HG02884 (cell line): ENCODE data around the gene CFAP46.
"Not testable (repeated sequence)": the region's sequence is repeated elsewhere in the genome, so short reads cannot be mapped to it uniquely, and the experiment has no call there.

ENCODE experiments used
- ATAC-seq: cut with Tn5 transposase; IDR thresholded peaks from one replicate; pipeline ENCODE4 v1.9.1; 2021; ENCODE audit warnings: mild to moderate bottlenecking, moderate library complexity; ENCODE audit not compliant: unreplicated experiment

CFAP46 gene

DNA sequence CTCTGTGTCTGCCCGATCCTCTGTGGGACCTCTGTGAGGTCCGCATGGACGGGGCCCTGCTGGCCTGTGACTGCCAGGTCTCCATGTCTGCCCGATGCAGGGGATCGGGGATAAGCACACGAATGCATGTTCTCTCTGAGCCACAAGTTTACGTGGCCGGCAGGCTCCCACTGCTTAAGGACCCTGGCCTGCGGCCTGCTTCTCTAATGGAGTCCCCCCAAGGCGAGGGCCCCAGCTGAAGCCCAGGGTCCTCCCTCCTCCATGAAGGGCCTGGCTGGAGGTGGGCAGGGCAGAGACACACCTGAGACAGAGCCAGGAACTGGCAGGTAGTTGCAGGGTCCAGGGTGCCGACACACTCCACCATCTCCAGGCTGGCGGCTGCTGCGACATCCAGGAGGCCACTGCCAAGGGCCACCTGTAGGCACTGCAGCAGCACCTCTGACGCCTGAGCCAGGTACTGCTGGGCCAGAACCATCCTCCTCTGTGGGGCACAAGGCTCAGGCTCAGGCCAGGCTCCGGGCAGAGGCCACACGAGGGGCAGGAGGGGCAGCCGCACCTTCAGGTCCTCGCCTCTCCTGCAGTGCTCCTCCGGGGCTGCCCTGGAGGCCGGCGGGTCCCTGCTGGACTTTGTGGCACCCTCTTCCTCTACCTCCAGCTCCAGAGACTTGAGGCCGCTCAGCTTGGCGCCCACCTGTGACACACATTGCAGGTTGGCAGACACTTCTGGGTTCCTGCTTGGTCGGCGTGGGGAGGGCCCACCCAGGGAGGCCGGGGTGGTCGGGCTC is 95.5 kb downstream of the CFAP46 start:
- no peak for ATAC-seq

DNA sequence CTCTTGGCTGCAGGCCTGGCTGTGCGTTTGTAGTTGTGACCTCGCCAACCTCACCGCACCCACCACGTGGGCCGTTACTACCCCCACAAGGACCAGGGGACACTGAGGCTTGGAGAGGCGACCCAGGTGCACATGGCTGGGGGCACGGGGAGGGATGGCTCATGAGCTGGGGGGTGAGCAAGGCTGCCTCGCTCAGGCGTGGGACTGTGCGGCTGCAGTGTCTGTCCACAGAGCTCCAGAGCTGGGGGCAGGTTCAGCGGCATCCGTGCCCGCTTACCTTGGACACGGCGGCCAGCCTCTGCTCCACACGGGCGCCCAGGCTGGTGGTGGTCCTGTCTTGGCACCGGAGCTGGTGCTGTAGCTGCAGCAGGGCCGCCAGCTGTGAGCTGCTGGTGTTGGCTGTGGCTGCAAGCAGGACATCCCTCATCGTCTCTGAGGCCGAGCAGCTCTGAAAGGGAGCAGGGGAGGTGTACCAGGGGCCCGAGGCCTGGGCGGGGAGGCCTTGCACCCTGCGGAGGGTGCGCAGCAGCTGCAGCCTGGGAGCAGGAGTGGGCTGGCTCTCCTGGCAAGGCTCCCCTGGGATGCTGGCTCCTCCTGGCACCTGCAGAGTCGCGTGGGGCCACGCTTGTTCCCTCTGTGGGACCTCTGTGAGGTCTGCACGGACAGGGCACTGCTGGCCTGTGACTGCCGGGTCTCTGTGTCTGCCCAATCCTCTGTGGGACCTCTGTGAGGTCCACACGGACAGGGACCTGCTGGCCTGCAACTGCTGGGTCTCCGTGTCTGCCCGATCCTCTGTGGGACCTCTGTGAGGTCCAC is 96.4 kb downstream of the CFAP46 start:
- ATAC-seq: no peak

DNA sequence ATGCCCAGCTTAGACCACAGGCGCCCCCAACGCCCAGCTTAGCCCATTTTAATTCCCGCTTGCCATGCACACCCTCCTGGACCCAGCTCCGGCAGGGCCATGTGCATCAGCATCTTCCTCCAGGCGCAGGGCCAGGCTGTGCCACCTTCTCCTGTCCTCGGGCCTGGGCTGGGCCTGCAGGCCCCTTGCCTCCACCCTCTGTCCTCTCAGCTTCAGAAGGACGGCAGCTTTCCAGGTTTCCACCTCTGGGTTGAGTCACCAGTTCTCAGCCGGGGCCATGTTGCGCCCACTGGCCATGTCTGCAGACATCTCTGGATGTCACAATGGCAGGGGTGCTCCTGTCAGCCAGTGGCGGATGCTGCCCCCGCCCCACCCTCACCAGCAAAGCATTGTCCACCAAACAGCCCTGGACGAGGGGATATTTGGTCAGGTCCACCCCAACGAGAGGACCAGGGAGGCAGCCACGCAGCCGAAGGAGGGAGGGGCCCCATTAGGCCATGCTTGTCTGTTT is 97.3 kb downstream of the CFAP46 start:
- no peak for ATAC-seq

DNA sequence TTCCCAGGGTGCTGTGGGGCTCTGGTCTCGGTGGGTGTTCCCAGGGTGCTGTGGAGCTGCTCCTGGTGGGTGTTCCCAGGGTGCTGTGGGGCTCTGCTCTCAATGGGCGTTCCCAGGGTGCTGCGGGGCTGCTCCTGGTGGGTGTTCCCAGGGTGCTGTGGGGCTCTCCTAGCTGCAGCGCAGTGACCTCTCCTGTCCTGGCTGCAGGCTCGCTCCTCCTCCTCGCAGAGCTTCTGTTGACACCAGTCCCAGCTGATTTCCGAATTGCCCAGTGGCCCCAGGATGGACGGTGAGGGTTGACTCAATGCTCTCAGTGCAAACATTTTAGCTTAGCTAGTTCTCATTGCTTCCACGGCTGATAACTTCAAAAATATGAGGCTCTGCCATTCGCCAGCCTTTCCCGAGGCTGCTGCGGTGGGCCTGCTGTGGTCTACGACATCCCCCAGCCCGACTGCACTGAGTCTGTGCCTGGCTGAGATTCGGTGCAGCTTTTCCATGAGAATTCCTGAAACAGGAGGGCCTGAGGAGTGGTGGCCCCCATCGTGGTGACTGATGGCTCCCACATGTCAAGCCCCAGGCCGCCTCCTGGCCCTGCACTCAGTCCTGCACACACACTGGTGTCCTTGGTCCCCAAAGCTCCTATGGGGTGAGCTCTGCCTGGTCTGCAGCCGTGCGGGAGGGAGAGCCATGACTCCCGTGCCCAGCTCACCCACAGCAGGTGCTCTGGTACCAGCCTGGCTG is 98.1 kb downstream of the CFAP46 start:
- ATAC-seq: no peak

DNA sequence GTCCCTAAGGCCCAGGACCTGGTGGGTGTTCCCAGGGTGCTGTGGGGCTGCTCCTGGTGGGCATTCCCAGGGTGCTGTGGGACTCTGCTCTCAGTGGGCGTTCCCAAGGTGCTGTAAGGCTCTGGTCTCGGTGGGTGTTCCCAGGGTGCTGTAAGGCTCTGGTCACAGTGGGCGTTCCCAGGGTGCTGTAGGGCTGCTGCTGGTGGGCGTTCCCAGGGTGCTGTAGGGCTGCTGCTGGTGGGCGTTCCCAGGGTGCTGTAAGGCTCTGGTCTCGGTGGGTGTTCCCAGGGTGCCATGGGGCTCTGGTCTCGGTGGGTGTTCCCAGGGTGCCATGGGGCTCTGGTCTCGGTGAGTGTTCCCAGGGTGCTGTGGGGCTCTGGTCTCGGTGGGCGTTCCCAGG is 99.1 kb downstream of the CFAP46 start:
- not testable (repeated sequence) for ATAC-seq

DNA sequence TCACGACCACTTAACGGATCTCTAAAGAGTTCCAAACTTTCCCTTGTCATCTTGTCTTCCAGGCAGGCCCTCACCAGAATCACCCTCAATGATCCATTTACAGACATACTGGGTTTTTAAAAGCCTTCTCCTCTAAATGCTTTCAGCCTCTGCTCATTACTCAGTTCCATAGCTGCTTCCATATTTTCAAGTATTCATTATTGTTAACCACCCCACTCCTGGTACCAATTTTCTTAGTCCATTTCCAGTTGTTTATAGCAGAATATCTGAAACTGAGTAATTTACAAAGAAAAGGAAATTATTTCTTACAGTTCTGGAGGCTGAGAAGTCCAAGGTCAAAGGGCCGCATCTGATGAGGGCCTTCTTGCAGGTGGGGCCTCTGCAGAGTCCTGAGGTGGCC is 100.0 kb downstream of the CFAP46 start:
- no peak for ATAC-seq

DNA sequence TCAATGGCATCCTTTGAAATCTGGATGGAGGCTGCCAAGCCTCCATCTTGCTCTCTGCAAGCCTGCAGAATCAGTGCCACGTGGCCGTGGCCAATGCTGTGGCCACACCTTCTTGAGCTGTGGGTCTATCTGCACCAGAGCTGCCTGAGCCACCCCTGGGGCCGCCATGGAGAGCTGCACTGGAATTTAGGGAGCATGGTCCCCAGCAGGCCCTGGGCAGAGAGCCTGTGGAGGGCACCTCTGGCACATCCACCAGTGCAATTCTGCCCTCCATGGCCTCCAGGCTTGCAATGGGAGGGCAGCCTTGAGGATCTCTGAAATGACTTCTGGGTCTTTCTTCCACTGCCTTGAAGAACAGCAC is 100.8 kb downstream of the CFAP46 start:
- ATAC-seq: no peak

DNA sequence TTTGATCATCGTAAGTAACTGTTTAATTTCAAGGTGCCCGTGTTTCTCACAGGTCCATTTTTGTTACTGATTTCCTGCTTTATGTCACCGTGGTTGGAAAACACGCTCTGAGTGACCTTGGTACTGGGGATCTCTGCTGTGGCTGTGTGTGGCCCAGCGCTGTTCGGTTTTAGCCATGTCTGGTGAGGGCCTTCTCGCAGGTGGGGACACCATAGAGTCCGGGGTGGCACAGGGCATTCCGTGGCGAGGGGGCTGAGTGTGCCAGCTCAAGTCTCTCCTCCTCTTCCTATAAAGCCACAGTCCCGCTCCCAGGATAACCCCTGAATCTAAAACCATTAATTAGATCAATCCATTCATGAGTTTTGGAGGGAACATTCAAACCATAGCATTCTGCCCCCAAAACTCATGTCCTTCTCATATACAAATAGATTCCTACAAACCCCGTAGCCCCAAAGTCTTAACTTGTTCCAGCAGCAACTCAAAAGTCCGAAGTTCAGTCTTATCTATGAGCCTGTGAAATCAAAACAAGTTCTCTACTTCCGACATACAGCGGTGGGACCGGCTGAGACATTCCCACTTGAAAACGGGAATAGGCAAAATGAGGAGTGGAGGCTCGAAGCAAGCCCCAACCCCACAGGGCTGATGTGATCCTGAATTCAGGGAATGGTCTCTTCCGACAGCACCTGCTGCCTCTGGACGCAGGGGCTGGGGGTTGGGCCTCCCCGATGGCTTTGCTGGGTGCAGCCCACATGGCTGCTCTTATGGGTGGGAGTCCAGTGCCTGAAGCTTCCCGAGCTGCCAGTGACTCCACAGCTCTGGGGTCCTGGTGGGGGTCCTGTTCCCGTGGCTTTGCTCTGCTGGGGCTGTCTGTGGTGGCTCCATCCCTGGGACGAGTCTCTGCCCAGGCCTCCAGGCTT is 101.4 kb downstream of the CFAP46 start:
- ATAC-seq: no peak

DNA sequence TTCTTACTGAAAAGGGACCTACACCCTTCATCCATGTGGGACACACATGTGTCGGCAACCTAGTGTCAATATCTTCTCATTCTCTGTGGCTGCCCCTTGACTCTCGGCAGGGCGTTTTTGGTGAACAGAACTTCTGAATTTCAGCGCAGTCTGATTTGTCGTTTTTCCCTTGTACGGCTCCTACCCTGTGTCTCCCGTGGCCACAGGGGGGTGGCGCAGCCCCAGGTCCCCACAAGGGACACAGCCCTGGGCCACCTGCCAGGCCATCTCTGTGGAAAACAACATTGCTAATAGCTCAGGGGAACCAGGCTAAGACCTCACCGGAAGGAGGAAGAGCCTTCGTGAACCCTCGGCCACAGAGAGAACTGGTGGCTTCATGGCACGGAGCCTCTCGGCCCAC is 103.3 kb downstream of the CFAP46 start:
- no peak for ATAC-seq

DNA sequence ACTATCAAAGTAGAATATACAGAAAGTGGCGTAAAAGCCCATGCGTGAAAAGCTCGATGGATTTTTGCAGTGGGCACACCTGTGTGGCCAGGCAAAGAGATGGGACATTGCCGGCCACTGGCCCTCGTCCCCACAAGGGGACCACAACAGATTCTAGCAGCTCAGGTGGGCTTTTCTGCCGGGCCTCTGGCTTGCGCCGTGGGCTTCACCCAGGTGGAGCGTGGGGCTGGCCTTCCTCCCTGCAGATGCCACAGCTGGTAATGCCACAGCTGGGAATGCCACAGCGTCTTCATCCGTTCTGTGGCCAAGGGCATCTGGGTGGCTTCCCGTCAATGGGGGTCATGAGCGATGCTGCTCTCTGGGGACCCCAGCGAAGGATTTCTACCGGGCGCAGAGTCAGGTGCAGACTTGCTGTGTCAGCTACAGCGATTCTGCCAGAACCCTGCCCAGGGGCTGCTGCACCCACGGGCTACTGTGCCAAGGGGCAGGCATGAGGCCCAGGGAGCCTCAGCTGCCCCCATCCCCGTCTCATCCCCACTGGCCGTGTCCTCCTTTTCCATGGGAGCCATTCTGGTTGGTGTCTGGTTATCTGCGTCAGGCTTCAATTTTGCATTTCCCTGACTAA is 103.9 kb downstream of the CFAP46 start:
- ATAC-seq: no peak

DNA sequence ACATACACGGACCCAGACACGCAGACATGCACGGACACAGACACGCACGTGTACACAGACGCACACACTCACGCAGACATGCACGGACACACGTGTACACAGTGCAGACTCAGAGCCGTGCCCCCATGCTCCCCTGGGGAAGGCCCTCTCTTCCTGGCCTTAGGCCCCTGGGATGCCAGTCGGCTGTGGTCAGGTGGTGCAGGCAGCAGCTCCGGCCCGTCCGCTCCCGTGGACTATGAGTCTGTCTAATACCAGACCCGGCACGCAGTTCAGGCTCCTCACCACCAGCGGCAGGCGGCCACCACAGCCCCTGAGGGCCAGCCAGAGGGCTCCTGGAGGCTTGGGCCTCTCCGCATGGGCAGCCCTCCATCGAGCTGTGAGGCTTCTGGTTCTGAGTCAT is 104.5 kb downstream of the CFAP46 start:
- ATAC-seq: no peak

DNA sequence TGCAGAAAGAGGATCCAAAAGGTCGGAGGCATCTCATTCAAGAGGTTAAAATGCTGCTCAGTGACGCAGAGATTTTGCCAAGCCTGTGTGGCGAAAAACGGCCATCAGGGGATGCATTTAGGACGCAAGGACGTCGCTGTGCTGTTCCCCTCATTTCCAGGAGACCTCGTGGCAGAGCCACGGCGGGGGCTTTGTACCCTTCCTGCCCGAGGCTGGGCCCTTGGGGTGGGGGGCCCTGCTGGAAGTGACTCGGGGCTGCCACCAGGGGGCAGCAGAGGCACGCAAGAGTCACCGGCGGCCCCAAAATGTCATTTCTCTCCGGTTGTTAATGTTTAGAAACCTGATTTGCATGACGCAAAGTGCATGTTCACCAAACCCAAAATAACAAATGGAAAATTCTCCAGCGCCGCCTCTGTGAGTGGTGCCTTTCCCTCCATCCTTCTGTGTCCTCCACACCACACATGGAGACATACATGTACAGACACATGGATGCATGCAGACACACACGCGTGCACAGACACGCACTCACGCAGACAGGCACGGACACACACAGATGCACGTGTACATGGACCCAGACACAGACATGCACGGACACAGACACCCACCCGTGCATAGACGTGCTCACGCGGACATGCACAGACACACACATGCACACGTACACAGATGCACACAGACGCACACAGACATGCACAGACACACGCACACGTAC is 105.4 kb downstream of the CFAP46 start:
- no peak for ATAC-seq

DNA sequence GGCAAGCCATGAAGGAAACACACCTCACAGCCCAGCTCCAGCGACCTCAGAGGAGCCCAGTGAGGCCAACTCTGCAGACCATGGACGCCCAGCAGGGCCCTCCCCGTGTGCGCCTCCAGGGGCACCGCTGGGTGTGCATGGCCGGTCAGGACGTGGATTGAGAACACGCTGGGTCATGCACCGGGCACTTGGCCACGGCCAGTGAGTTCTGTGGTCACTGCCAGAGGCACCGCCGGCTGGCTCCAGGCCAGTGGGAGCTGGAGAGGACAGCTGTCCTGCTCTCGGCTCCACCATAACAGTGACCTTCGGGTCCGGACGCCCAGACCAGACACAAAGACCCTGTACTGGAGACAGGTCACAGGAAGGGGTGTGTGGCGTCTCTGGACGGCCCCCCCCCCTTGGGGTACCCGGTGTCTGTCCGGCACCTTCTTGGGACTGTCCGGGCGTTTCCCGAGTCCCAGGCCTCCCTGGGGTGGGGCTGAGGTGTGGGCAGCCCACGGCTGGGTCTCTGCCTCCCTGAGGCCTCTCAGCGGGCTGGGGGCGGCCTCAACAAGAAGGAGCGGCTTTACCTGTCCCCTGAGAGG is 106.0 kb downstream of the CFAP46 start:
- no peak for ATAC-seq

DNA sequence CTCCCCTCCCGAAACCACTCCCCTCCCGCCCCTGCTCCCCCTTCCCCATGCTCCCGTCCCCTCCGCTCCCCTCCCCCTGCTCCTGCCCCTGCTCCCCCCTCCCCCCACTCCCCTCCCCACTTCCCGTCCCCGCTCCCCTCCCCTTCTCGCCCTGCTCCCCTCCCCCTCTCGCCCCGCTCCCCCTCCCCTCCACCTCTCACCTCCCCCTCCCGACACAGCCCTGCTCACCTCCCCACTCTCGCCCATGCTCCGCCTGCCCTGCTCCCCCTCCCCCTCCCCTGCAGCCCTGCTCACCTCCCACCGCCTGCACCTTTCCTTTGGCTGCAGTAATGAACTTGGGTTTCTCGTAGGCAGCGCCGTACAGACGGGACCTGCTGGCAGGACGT is 106.5 kb downstream of the CFAP46 start:
- no peak for ATAC-seq

DNA sequence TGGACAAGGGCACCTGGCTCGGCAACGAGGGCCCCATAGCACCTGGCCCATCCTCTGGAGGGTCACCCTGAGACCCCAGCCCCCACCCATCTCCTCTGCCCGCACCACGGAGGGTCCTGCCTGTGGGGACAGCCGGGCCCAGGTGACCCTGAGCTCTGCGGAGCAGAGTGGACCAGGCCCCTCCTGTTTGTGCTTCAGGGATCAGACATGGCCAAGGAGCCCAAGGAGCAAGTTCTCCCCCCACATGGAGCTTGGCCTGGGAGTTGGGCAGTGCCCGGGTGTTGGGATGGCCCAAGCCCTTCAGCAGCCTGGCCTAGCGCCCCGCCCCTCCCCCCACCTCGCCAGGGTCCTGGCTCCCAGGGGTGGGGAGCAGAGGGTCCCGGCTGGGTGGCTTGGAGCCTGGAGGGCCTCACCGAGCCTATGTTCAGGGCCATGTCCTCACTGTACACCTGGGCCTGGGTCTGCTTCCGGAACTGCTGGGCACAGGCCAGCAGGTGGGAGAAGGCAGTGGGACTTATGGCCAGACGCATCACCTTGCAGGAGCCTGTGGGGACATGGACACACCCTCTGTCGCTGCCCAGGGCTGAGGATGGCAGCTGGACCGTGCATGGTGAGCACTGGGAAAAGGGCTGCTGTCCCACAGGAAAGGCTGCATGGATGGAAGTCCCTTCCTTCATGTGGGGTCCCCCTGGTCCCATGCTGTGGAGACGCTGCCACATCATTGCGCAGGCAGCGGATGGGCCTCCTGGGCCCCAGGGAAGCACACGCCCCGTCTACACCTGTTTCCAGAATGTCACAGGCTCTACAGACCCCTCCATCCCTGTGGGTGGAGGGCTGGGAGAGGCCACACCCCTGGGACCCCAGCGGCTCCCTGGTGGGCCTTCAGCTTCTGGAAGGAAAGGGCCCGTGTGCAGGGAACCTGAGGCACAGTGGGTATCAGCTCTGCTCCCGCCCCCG is 107.2 kb downstream of the CFAP46 start:
- no peak for ATAC-seq

DNA sequence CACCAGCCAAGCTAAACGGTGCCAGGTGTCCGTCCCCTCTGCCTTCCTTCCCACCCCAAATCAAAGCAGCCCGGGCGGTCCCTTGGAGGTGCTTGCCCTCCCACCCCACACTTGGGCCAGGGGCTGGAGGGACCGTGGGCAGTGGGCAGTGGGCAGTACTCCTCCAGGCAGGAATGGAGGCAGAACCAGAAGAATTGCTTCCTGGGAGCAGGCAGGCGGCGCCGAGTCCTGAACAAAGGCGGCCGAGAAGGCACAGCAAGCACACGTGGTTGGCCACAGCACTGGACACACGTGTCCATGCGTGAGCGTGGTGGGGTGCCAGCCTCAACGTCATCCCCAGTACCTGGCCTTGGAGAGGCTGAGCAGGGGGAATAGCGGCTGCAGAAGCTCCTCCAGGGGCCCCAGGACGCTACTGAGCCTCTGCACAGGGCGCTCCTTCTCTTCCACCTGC is 108.0 kb downstream of the CFAP46 start:
- no peak for ATAC-seq

DNA sequence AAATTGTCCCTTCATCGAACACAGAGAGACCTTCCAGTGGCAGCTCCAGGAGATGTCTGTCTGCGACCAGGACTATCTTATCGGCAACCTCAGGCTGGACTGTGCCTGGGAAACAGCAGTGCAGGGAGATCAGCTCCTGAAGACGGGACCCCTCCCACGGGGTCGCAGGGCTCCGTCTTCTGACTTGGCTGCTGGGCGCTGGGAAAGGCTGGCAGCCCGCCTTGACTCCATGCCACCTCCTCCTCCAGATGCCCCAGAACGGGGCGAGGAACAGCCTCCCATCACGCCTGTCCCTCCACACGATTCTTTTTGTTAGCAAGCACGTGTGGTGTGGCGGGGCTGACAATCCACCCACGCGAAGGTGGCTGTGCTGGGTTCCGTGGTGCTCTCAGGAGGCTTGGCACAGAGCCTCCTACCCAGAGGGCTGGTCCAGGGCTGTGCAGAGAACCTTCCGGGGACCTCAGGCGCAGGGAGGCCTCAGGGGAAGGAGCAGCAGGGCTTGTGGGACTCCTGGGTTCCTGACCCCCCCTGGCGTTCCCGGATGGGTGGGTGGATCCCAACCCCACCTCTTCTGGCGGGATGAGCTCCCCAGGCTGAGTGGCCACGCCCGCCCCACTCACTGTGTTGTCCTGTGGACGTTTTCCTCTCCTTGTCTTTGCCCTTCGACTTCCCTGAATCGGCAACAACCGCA is 108.8 kb downstream of the CFAP46 start:
- no peak for ATAC-seq
